Stimulated activated CD4-positive, alpha-beta T cell treated with anti-CD3 and anti-CD28 coated beads, Interleukin-1b, Interleukin-23, amount 100 ng/mL, for 24 hours (primary cell): ENCODE results near the gene HGFAC.

ENCODE experiments used
- DNase-seq, 4 experiments: peaks; one replicate each; pipeline ENCODE4 v3.0.0-alpha.2; 2020; ENCODE audit warnings: low read depth in 4 of 4, low spot score in 1 of 4

The HGFAC gene

DNA sequence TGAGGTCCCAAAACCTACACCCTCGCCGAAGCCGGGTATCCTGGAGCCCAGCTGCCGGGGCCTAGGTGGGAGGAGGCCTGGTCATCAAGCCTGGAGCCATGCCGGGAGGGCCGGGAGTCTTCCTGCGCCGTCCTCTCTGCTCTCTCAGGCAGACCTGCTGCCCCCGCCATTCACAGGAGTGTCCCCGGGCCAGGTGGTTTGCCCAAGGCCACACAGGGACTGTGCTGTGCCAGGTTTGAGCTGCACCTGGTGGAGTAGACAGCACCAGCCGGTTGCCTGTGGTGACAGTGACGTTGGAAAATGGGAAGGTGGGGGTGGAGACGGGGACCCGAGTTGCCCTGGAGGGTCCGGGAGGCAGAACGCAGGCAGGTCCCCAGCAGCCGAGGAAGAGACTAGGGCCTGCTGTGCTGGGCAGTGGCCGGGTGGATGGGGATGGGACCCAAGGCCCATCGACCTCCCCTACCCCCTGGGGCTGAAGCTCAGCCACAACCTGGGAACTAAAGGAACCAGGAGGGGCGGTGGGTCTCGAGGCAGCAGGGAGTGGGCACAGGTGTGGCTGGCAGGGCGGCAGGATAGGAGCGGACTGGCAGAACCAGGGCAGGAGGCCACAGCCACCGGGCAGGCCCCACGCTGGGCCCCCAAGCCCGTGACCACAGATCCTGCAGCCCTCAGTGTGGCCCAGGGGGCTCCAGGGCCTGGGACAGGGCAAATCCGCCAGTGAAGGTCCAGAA lies 30.8 kb downstream of the HGFAC start:
- no peak for DNase-seq

DNA sequence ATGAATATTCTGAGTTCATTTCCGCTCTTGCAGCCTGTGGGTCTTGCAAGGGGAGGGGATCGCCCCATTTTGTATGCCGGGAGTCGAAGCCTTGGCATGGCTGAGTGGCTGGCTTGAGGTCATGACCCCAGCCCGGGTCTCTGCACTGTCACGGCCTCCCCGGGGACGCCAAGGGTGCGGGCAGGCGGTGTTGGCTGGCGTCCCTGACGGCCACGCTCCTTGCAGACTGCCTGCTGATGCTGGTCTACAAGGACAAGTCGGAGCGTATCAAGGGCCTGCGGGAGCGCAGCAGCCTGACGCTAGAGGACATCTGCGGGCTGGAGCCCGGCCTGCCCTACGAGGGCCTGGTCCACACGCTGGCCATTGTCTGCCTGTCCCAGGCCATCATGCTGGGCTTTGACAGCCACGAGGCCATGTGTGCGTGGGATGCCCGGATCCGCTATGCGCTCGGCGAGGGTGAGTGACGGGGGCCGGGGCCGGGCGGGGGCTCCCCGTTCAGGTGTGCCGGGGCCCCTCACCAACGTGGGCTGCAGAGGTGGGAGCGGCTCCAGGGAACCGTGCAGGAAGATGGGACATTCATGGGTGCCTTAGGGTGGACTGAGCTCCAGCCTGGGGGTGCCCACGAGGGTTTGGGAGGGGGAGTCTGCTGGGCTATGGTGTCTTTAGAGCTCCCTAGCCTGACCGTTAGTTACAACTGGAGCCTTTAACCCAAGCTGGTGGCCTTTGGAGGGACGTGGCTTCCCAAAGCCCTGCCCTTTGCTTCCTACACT lies 31.6 kb downstream of the HGFAC start:
- DNase-seq: no peak

DNA sequence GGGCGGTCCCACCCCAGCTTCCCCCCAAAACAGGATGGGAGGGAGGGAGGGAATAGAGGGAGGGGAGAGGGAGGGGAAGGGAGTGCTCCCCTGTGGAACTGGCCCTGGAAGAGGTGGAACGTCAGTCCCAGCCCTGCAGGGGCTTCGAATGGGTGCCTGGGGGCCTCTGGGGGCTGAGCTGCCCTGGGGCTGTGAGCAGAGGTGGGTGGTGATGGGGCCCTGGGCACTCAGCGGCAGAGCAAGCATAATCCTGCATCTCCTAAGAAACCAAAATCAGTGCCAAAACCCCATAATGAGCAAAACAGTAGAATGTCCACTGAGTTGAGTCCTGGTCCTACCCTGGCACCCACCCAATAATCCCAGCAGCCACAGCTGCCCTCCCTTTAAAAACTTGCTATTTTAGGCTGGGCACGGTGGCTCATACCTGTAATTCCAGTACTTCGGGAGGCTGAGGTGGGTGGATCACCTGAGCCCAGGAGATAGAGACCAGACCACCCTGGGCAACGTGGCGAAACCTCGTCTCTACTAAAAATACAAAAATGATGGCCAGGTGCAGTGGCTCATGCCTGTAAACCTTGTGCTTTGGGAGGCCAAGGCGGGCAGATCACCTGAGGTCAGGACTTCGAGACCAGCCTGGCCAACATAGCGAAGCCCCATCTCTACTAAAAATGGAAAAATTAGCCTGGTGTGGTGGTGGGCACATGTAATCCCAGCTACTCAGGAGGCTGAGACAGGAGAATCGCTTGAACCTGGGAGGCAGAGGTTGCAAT lies 32.4 kb downstream of the HGFAC start:
- no peak for DNase-seq

GRCh38 chr4:3475041-3475712 lies 33.4 kb downstream of the HGFAC start:
- no peak for DNase-seq

DNA sequence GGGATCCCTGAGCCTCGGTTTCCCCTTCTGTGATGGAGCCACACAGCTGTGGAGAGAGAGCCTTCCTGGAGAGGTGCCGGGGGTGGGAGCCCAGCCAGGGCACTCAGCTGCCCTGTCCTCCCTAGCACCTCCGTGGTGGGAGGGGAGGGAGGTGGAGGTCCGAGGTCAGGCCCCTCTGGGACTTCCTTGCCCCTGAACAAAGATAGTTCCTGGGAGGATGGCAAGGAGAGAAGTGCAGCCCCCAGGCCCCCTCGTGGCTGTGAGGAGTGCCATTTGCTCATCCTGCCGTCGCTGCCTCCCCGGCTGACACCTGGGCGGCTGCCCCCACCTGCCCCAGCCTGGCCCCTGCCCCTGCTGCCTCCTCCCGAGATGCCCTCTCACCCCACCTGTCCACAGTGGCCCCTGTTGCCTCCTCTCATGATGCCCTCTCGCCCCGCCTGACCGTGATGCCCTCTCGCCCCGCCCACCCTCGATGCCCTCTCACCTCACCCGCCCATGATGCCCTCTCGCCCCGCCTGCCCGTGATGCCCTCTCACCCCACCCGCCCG lies 34.0 kb downstream of the HGFAC start:
- no peak for DNase-seq

GRCh38 chr4:3476341-3476747 lies 34.6 kb downstream of the HGFAC start:
- no peak for DNase-seq

- no peak for DNase-seq
Measured at GRCh38 chr4:3476936-3477749, 35.4 kb downstream of the HGFAC start.

GRCh38 chr4:3477750-3478430 lies 36.1 kb downstream of the HGFAC start:
- no peak for DNase-seq

DNA sequence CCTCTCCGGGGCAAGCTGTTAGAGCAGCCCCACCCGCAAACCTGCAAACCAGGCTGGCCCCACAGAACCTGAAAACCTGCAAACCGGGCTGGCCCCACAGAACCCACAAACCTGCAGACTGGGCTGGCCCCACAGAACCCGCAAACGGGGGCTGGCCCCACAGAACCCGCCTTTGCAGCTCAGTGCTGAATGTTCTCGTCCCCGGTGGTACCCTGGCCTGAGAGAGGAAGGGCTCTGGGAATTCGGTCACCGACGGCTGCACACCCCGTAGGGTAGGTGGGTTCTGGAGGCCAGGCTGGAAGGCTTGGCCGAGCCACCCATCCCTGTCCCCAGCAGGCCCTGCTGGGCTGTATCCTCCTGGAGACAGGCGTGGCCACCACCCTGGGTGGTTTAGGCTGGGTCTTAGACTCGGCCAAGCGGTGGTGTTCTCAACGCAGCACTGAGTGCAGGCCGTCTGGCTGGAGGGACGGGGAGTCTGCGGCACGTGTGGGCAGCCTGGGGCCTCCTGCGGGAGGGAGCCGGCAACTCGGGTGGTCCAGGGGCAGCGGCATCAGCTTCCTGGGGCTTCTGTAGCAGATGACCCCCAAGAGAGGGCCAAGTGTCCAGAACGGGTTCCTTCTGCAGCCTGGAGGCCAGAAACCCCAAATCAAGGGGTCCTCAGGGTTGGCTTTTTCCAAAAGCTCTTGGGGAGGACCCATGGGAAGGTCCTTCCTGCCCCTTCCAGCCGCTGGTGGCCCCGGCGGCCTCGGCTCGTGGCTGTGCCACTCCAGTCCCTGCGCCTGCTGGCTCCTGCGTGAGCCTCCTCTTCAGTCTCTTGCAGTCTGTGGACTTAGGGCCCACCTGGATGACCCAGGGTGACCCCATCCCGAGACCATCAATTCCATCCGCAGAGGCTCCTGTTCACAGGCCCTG lies 36.9 kb downstream of the HGFAC start:
- DNase-seq: no peak

- no peak for DNase-seq
Measured at GRCh38 chr4:3479358-3480101, 37.8 kb downstream of the HGFAC start.

DNA sequence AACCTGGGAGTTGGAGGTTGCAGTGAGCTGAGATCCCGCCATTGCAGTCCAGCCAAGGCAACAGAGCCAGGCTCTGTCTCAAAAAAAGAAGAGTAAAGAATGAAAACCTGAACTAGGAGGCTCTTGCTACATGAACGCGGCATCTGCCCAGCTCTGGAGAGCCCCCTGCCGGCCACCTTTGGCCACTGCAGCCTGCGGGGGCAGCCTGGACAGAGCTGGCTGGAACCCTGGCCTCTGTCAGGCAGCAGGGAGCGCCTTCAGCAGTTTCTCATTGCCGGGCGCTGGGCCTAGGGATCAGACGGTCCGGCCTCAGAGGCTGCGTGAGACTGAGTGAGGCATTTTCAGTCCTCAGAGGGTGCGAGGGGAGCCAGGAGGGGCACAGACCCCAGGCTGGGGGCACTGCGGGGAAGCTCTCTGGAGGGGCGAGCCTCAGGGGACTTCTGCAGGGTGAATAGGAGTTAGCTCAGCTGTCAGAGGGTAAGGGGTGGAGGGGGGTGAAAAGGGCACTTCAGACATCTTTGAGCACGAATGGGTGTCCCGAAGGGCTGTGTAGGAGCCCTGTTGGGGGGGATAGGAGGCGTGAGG lies 38.9 kb downstream of the HGFAC start:
- DNase-seq: peak; percentile 52 to 72 (median 65)

- no peak for DNase-seq
Measured at GRCh38 chr4:3481113-3481531, 39.4 kb downstream of the HGFAC start.

- no peak for DNase-seq
Measured at GRCh38 chr4:3481783-3482393, 40.1 kb downstream of the HGFAC start.

- no peak for DNase-seq
Measured at GRCh38 chr4:3482707-3483106, 40.9 kb downstream of the HGFAC start.

DNA sequence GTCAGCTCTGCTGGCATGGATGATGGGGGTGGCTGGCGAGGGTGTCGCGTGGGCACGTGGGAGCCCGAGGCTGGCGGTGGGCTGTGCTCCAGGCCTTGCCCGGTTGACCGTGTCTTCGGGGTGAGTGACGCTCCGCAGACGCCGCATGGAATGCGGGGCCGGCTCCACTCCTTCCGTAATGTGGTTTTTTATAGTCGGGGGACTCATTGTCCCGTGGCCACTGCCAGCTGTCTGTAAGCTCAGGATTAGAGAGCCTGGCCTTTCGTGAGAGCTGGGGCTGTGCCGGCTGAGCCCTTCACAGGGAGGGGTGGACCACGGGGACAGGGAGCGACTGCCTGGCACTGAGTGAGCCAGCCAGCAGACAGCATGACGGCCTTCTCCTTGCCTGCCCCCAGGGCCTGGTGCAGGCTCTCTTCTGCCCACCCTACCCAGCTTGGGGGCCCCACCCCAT lies 41.7 kb downstream of the HGFAC start:
- DNase-seq: no peak

DNA sequence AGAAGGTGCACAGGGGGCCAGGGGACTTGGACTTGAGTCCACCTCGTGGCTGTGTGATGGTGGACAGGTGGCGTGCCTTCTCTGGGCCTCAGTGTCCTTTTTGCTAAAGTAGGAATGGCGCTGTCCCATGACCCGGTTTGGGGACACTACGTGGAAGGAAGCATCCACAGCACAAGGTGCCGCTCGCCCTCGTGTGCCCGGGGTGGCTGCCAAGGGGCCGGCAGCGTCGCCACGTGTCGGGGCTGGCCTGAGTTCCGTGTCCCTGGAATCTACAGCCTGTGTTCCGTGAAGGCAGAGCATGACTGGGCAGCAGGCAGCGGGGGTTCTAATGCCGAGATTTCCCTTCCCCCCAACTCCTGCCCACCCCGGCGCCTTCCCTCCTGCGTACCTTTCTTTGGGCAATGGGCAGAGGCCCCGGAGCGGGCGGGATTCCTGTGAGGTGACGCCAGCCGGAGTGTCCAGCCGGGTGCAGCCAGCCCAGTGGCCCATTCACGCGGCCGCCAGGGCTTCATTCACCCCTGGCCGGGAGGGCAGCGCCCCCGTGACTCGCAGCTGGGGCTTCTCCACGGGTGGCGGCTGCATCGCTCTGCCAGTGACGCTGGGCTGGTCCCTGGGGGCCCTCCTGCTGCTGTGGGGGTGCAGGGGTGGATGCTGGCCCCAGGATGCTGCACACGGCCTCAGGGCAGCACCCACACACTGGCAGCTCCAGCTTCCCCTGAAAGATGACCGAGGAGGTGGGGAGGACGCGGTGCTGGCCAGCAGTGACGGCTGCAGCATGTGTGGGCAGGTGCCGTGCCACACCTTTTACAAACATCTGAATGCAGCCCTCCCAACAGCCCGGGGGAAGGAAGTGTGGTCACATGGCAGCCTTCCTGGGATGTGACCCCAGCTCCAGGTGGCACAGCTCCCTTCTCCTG lies 42.5 kb downstream of the HGFAC start:
- no peak for DNase-seq
